ENCODE measurements around the gene PIRT.

Gene PIRT

DNA sequence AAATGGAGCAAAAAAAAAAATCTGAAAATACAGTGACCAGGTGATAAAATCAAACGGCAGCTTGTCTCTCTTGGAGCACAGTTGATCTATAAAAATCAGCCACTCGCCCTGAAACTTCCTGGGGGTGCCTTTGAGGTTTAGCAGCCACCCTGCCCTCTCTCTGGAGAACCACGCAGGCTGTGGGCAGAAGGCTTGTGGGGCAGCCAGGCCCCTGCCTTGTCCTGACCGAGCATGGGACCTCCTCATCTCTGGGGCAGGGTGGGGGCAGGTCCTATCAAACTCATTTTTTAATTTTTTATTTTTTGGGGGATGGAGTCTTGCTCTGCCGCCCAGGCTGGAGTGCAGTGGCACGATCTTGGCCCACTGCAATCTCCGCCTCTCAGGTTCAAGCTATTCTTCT lies 39.0 kb downstream of the PIRT start:
- Histone ChIP-seq H3K9me3 (ENCODE audit: control insufficient read depth, insufficient read depth, low read depth, low read length) (no peaks in the 10 kb centered on the region), H3K4me3 (ENCODE audit: low read depth, low read length) (no peak overlapping the region), H3K4me1 (ENCODE audit: control insufficient read depth, insufficient read depth, low read length) (no peaks in the 10 kb centered on the region), H3K27ac (ENCODE audit: extremely low read depth, low read depth, low read length) (no peak overlapping the region), H3K36me3 (ENCODE audit: control insufficient read depth in 2 of 2, insufficient read depth in 1 of 2, low read length in 2 of 2) (no peaks in the 10 kb centered on the region)
- POLR2A ChIA-PET, result no interaction called here
- TF ChIP-seq ZNF19 (tag by site-specific recombination; IDR thresholded peaks at IDR 0.05; ENCODE audit: low read depth) (no peak), KLF8 (tag by site-specific recombination; IDR thresholded peaks at IDR 0.05) (no peak), ZNF530 (tag by site-specific recombination; IDR thresholded peaks at IDR 0.05; ENCODE audit: low read depth) (no peak), ZNF621 (tag by site-specific recombination; IDR thresholded peaks at IDR 0.05) (no peak), KLF16 (tag by site-specific recombination; IDR thresholded peaks at IDR 0.05) (no peak), ZIC2 (tag by site-specific recombination; IDR thresholded peaks at IDR 0.05) (no peak), ZNF341 (tag by site-specific recombination; IDR thresholded peaks at IDR 0.05; ENCODE audit: low read depth) (no peak), FEZF1 (tag by site-specific recombination; IDR thresholded peaks at IDR 0.05) (no peak), ZNF843 (tag by site-specific recombination; IDR thresholded peaks at IDR 0.05) (no peak), BCL11A (tag by site-specific recombination; IDR thresholded peaks at IDR 0.05; ENCODE audit: low read depth) (no peak), ZNF664 (tag by site-specific recombination; IDR thresholded peaks at IDR 0.05) (no peak), ZBTB8A (tag by site-specific recombination; IDR thresholded peaks at IDR 0.05) (no peak), ZNF837 (tag by site-specific recombination; IDR thresholded peaks at IDR 0.05) (no peak), ZBTB1 (tag by site-specific recombination; IDR thresholded peaks at IDR 0.05) (no peak)
- TF ChIP-seq, protein P1, sequence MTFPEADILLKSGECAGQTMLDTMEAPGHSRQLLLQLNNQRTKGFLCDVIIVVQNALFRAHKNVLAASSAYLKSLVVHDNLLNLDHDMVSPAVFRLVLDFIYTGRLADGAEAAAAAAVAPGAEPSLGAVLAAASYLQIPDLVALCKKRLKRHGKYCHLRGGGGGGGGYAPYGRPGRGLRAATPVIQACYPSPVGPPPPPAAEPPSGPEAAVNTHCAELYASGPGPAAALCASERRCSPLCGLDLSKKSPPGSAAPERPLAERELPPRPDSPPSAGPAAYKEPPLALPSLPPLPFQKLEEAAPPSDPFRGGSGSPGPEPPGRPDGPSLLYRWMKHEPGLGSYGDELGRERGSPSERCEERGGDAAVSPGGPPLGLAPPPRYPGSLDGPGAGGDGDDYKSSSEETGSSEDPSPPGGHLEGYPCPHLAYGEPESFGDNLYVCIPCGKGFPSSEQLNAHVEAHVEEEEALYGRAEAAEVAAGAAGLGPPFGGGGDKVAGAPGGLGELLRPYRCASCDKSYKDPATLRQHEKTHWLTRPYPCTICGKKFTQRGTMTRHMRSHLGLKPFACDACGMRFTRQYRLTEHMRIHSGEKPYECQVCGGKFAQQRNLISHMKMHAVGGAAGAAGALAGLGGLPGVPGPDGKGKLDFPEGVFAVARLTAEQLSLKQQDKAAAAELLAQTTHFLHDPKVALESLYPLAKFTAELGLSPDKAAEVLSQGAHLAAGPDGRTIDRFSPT (tag by site-specific recombination; IDR thresholded peaks at IDR 0.05), result no peak
- TF ChIP-seq, protein P2, sequence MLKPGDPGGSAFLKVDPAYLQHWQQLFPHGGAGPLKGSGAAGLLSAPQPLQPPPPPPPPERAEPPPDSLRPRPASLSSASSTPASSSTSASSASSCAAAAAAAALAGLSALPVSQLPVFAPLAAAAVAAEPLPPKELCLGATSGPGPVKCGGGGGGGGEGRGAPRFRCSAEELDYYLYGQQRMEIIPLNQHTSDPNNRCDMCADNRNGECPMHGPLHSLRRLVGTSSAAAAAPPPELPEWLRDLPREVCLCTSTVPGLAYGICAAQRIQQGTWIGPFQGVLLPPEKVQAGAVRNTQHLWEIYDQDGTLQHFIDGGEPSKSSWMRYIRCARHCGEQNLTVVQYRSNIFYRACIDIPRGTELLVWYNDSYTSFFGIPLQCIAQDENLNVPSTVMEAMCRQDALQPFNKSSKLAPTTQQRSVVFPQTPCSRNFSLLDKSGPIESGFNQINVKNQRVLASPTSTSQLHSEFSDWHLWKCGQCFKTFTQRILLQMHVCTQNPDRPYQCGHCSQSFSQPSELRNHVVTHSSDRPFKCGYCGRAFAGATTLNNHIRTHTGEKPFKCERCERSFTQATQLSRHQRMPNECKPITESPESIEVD (tag by site-specific recombination; IDR thresholded peaks at IDR 0.05), result no peak
- CTCF ChIA-PET, result interaction anchor here (0.7 kb wide), 2 partner anchors 26 to 63 kb away, joined by 4 read pairs; no protein-coding TSS in a partner anchor

DNA sequence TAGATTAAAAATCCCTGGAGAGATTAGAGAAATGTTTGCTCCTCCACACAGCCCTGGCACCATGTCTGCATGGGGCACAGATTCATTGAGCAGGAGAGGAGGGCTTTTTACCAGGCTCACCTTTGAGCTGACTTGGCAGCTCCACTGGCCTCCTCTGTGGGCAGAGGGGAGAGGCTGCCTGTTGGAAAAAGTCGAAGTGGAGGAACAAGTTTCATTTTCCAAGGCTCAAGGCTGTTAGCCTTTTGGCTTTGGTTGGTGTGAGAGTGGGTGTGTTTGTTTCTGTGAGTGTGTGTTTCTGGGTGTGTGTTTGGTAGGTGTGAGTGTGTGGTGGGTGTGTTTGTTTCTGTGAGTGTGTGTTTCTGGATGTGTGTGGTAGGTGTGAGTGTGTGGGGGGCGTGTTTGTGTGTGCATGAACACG lies 39.5 kb downstream of the PIRT start:
- Histone ChIP-seq H3K27ac (ENCODE audit: extremely low read depth, low read depth, low read length) (no peak overlapping the region), H3K4me1 (ENCODE audit: control insufficient read depth, insufficient read depth, low read length) (0 out of 2 replicates have a peak, but pooled peaks cover 3% of the 10 kb centered on the region), H3K9me3 (ENCODE audit: control insufficient read depth, insufficient read depth, low read depth, low read length) (no peaks in the 10 kb centered on the region), H3K4me3 (ENCODE audit: low read depth, low read length) (no peak overlapping the region), H3K36me3 (ENCODE audit: control insufficient read depth in 2 of 2, insufficient read depth in 1 of 2, low read length in 2 of 2) (no peaks in the 10 kb centered on the region)
- ChIA-PET CTCF (no interaction called here), POLR2A (no interaction called here)
- no peak for TF ChIP-seq ZBTB21 (tag by site-specific recombination; IDR thresholded peaks at IDR 0.05)
- TF ChIP-seq KLF1 (tag by site-specific recombination; IDR thresholded peaks at IDR 0.05), result no peak
- TF ChIP-seq ZNF324 (tag by site-specific recombination; IDR thresholded peaks at IDR 0.05), result no peak
- TF ChIP-seq GLIS2 (tag by site-specific recombination; IDR thresholded peaks at IDR 0.05), result no peak
- TF ChIP-seq ZFHX2 (tag by site-specific recombination; conservative IDR thresholded peaks at IDR 0.05), result peak; percentile 99
- no peak for TF ChIP-seq ZNF23 (tag by site-specific recombination; IDR thresholded peaks at IDR 0.05; ENCODE audit: borderline replicate concordance)
- TF ChIP-seq ZNF624 (tag by site-specific recombination; IDR thresholded peaks at IDR 0.05), result no peak
- TF ChIP-seq ZNF274 (IDR thresholded peaks at IDR 0.05; ENCODE audit: low read length), result no peak
- TF ChIP-seq ZNF274 (tag by site-specific recombination; IDR thresholded peaks at IDR 0.05; ENCODE audit: borderline replicate concordance), result no peak
- peak; percentile 99 for TF ChIP-seq EGR2 (tag by site-specific recombination; IDR thresholded peaks at IDR 0.05; ENCODE audit: low read depth)
- TF ChIP-seq ZNF302 (tag by site-specific recombination; IDR thresholded peaks at IDR 0.05; ENCODE audit: low read depth), result no peak
- no peak for TF ChIP-seq ZNF155 (tag by site-specific recombination; IDR thresholded peaks at IDR 0.05)
- no peak for TF ChIP-seq GLI2 (tag by site-specific recombination; IDR thresholded peaks at IDR 0.05; ENCODE audit: borderline replicate concordance, low read depth)
- TF ChIP-seq GLIS1 (tag by site-specific recombination; IDR thresholded peaks at IDR 0.05), result no peak
- TF ChIP-seq ZNF707 (tag by site-specific recombination; IDR thresholded peaks at IDR 0.05), result no peak
- TF ChIP-seq, protein P3, sequence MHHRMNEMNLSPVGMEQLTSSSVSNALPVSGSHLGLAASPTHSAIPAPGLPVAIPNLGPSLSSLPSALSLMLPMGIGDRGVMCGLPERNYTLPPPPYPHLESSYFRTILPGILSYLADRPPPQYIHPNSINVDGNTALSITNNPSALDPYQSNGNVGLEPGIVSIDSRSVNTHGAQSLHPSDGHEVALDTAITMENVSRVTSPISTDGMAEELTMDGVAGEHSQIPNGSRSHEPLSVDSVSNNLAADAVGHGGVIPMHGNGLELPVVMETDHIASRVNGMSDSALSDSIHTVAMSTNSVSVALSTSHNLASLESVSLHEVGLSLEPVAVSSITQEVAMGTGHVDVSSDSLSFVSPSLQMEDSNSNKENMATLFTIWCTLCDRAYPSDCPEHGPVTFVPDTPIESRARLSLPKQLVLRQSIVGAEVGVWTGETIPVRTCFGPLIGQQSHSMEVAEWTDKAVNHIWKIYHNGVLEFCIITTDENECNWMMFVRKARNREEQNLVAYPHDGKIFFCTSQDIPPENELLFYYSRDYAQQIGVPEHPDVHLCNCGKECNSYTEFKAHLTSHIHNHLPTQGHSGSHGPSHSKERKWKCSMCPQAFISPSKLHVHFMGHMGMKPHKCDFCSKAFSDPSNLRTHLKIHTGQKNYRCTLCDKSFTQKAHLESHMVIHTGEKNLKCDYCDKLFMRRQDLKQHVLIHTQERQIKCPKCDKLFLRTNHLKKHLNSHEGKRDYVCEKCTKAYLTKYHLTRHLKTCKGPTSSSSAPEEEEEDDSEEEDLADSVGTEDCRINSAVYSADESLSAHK (tag by site-specific recombination; IDR thresholded peaks at IDR 0.05), result no peak
- no peak for TF ChIP-seq ZNF76 (tag by site-specific recombination; IDR thresholded peaks at IDR 0.05; ENCODE audit: borderline replicate concordance, low read depth)
- no peak for TF ChIP-seq ZFP3 (tag by site-specific recombination; IDR thresholded peaks at IDR 0.05; ENCODE audit: low read depth)
